ENCODE results near the gene PLOD2.

PLOD2 gene

GRCh38 chr3:146088840-146089239 lies 72.1 kb downstream of the PLOD2 start:
- Mint-ChIP-seq H3K36me3 (no peaks in the 10 kb centered on the region), H3K27me3 (no peaks in the 10 kb centered on the region)
- no peak for ATAC-seq (ENCODE audit: low read depth)

DNA sequence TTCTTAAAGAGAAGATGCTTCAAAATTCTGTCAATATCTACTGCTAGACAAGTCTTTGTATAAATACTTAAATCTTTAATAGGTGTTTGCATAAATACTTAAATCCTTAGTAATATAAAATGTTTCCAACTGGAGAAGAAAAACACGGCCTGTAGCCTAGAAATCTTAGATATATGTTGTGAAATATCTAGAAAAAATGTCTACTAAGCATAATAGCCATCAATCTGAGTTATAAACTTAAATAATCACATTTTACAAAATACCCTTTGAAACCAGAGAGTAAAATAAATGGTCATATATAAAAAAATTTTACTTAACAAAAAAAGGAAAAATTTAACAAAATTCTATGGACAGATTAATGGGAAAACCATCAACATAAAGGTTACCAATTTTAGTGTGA lies 73.9 kb downstream of the PLOD2 start:
- no peak overlapping the region for H3K4me3 Mint-ChIP-seq
- no peak overlapping the region for H3K27ac Mint-ChIP-seq
- no peaks in the 10 kb centered on the region for H3K4me1 Mint-ChIP-seq
- ATAC-seq (ENCODE audit: low read depth), result no peak
- no peaks in the 10 kb centered on the region for H3K9me3 Mint-ChIP-seq
- no peaks in the 10 kb centered on the region for H3K27me3 Mint-ChIP-seq
- DNase-seq (ENCODE audit: low spot score in 2 of 2), result no peak
- H3K36me3 Mint-ChIP-seq, result no peaks in the 10 kb centered on the region

More at GRCh38 chr3:146088840-146089239, 72.1 kb downstream of the PLOD2 start:
- H3K9me3 Mint-ChIP-seq, result no peaks in the 10 kb centered on the region
- no peak for DNase-seq (ENCODE audit: low spot score in 2 of 2)
- H3K27ac Mint-ChIP-seq, result no peak overlapping the region
- no peaks in the 10 kb centered on the region for H3K4me1 Mint-ChIP-seq
- H3K4me3 Mint-ChIP-seq, result no peak overlapping the region

DNA sequence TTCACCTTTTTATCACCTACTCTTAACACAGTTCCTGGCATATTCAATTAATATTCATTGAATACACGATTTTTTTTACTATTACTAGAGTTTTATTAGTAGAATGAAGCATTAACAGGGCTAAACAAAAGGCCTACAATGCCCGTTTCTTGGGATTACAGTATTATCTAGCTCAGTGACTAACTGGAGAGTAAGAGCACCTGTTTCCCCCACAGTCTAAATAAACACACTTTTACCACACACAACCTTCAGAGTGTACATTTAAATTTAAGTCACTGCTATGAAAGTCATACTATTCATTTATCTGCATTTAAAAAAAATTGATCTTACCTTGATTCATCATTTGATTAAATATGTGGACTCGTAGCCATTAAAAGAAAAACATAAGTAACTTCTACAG lies 74.8 kb downstream of the PLOD2 start:
- Mint-ChIP-seq H3K4me3 (no peak overlapping the region), H3K36me3 (no peaks in the 10 kb centered on the region), H3K27me3 (no peaks in the 10 kb centered on the region), H3K4me1 (no peaks in the 10 kb centered on the region), H3K9me3 (no peaks in the 10 kb centered on the region), H3K27ac (no peak overlapping the region)
- no peak for ATAC-seq (ENCODE audit: low read depth)
- DNase-seq (ENCODE audit: low spot score in 2 of 2), result no peak

- DNase-seq (ENCODE audit: low spot score in 2 of 2) (no peak), ATAC-seq (ENCODE audit: low read depth) (no peak)
- H3K27ac Mint-ChIP-seq, result no peak overlapping the region
- H3K4me3 Mint-ChIP-seq, result no peak overlapping the region
- H3K4me1 Mint-ChIP-seq, result no peaks in the 10 kb centered on the region
- no peaks in the 10 kb centered on the region for H3K9me3 Mint-ChIP-seq
- no peaks in the 10 kb centered on the region for H3K36me3 Mint-ChIP-seq
- no peaks in the 10 kb centered on the region for H3K27me3 Mint-ChIP-seq
These were observed 75.3 kb downstream of the PLOD2 start for GRCh38 chr3:146085678-146086077.

DNA sequence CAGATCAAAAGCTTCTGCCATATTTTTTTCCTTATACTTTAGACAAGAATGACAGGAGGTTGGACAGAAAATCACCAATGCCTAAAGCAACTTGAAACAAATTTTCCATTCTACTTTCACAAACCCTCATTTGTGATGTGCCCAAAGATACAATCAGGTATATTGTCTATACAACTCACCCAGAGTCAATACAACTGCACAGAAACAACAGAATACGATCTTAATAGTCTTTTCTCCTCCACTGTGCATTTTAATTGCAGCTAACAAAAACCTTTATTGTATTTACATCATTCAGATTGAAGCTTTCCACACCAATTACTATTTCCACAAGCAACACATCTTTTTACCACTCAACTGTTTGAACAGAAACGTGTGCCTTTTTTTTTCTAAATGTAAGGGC lies 80.4 kb downstream of the PLOD2 start:
- no peaks in the 10 kb centered on the region for H3K4me1 Mint-ChIP-seq
- no peak overlapping the region for H3K4me3 Mint-ChIP-seq

DNA sequence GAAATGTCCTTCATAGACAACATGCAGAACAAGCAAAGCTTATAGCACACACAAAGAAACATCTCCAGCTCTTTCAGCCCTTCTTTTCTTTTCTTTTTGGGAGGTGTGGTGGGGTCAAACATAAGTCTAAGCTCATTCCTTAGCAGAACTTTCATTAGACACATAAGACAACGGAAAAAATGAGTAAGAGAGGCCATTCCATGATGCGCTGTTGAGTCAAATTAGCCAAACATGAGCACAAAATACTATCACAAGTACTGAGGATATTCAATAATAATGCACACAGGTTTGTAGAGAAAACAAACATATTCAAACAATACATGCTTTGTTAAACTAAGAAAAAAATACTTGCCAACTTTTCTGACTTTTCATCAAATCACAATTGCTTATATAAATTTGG lies 83.0 kb downstream of the PLOD2 start:
- no peaks in the 10 kb centered on the region for H3K4me1 Mint-ChIP-seq
- no peaks in the 10 kb centered on the region for H3K27me3 Mint-ChIP-seq
- no peak for DNase-seq (ENCODE audit: low spot score in 2 of 2)
- no peaks in the 10 kb centered on the region for H3K36me3 Mint-ChIP-seq
- no peak for ATAC-seq (ENCODE audit: low read depth)
- no peak overlapping the region for H3K4me3 Mint-ChIP-seq
- no peaks in the 10 kb centered on the region for H3K9me3 Mint-ChIP-seq
- no peak overlapping the region for H3K27ac Mint-ChIP-seq

More for the DNA sequence above, 80.4 kb downstream of the PLOD2 start:
- H3K9me3 Mint-ChIP-seq, result no peaks in the 10 kb centered on the region
- ATAC-seq (ENCODE audit: low read depth), result no peak
- H3K36me3 Mint-ChIP-seq, result no peaks in the 10 kb centered on the region
- no peak overlapping the region for H3K27ac Mint-ChIP-seq
- DNase-seq (ENCODE audit: low spot score in 2 of 2), result no peak
- H3K27me3 Mint-ChIP-seq, result no peaks in the 10 kb centered on the region

- Mint-ChIP-seq H3K9me3 (no peaks in the 10 kb centered on the region), H3K27me3 (no peaks in the 10 kb centered on the region), H3K4me1 (no peaks in the 10 kb centered on the region), H3K27ac (no peak overlapping the region), H3K4me3 (no peak overlapping the region), H3K36me3 (no peaks in the 10 kb centered on the region)
- no peak for DNase-seq (ENCODE audit: low spot score in 2 of 2)
- ATAC-seq (ENCODE audit: low read depth), result no peak
These were observed 83.8 kb downstream of the PLOD2 start for GRCh38 chr3:146077181-146077580.

- Mint-ChIP-seq H3K36me3 (no peaks in the 10 kb centered on the region), H3K27me3 (no peaks in the 10 kb centered on the region), H3K4me1 (no peaks in the 10 kb centered on the region), H3K4me3 (no peak overlapping the region), H3K27ac (no peak overlapping the region), H3K9me3 (no peaks in the 10 kb centered on the region)
- no peak for ATAC-seq (ENCODE audit: low read depth)
- DNase-seq (ENCODE audit: low spot score in 2 of 2), result no peak
These were observed 88.2 kb downstream of the PLOD2 start for GRCh38 chr3:146072824-146073223.

DNA sequence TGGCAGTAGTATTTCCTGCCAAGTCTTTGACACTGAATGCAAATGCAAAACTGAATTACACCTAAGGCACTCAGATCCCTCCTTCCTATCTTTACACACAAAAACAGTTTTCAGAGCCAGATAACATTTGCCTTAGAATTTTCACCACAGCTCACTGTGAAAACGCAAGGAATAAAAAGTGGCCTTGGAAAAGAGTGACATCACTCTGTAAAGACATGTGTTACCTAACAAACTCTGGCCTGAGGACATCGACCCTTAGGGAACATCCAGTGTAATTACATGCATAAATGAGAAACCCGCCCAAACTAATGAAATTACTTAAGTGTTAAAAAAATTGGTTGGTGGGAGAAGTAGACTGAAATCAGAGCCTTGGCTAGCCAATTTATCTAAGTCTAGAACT lies 88.9 kb downstream of the PLOD2 start:
- Mint-ChIP-seq H3K9me3 (no peaks in the 10 kb centered on the region), H3K4me1 (no peaks in the 10 kb centered on the region), H3K4me3 (no peak overlapping the region), H3K27me3 (no peaks in the 10 kb centered on the region), H3K36me3 (no peaks in the 10 kb centered on the region), H3K27ac (no peak overlapping the region)
- ATAC-seq (ENCODE audit: low read depth), result no peak
- DNase-seq (ENCODE audit: low spot score in 2 of 2), result no peak

GRCh38 chr3:146071632-146072031 lies 89.4 kb downstream of the PLOD2 start:
- no peak overlapping the region for H3K4me3 Mint-ChIP-seq
- no peaks in the 10 kb centered on the region for H3K4me1 Mint-ChIP-seq
- H3K9me3 Mint-ChIP-seq, result no peaks in the 10 kb centered on the region
- no peak overlapping the region for H3K27ac Mint-ChIP-seq
- DNase-seq (ENCODE audit: low spot score in 2 of 2) (no peak), ATAC-seq (ENCODE audit: low read depth) (no peak)
- H3K36me3 Mint-ChIP-seq, result no peaks in the 10 kb centered on the region
- H3K27me3 Mint-ChIP-seq, result no peaks in the 10 kb centered on the region

DNA sequence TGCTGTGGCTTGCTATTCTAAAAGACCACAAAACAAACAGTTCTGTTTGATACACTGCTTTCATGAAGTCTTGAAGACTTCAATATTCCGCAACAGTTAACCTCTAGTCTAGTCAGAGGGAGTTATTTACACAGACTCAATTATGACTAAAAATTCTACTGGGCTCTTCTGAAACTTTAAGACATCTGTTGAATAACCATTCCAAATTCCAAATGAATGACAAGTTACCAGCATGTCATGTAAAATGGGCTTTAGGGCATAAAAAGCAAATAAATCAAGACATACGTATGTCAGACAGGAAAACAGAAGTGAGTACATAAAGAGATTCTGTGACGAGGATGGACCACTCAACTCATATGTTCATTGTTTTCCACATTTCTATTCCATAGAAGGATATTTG lies 93.9 kb downstream of the PLOD2 start:
- Mint-ChIP-seq H3K27ac (no peak overlapping the region), H3K4me3 (no peak overlapping the region), H3K4me1 (no peaks in the 10 kb centered on the region), H3K27me3 (no peaks in the 10 kb centered on the region), H3K36me3 (no peaks in the 10 kb centered on the region), H3K9me3 (no peaks in the 10 kb centered on the region)
- ATAC-seq (ENCODE audit: low read depth) (no peak), DNase-seq (ENCODE audit: low spot score in 2 of 2) (no peak)

GRCh38 chr3:146065573-146066006 lies 95.4 kb downstream of the PLOD2 start:
- Mint-ChIP-seq H3K4me3 (no peak overlapping the region), H3K27me3 (no peaks in the 10 kb centered on the region), H3K36me3 (no peaks in the 10 kb centered on the region), H3K27ac (no peak overlapping the region), H3K4me1 (no peaks in the 10 kb centered on the region), H3K9me3 (no peaks in the 10 kb centered on the region)
- ATAC-seq (ENCODE audit: low read depth) (no peak), DNase-seq (ENCODE audit: low spot score in 2 of 2) (no peak)

DNA sequence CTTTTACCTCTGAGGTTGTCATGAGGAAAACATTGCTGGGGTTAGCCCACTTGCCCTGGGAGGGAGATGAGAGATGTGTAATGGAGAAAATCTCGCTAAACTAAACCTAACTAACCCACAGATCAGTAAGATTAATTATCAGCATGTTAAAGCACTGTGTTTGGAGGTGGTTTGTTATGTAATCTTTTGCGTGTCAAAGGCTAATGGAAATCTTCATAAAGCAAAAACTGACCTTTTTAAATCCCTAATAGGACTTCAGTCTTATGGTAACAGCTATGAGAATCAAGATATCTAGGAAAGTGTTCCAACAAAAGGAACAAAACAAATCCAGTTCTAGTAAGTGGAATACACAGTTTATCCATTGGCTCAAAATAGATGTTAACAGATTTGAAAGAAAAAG lies 102.7 kb downstream of the PLOD2 start:
- Mint-ChIP-seq H3K4me3 (no peak overlapping the region), H3K36me3 (no peaks in the 10 kb centered on the region), H3K27ac (peak overlapping the region; percentile 25), H3K4me1 (no peaks in the 10 kb centered on the region), H3K27me3 (no peaks in the 10 kb centered on the region), H3K9me3 (no peaks in the 10 kb centered on the region)
- ATAC-seq (ENCODE audit: low read depth) (no peak), DNase-seq (ENCODE audit: low spot score in 2 of 2) (no peak)

GRCh38 chr3:146052791-146053310 lies 108.1 kb downstream of the PLOD2 start:
- Mint-ChIP-seq H3K27me3 (no peaks in the 10 kb centered on the region), H3K27ac (no peak overlapping the region), H3K4me3 (no peak overlapping the region), H3K36me3 (no peaks in the 10 kb centered on the region), H3K9me3 (no peaks in the 10 kb centered on the region), H3K4me1 (no peaks in the 10 kb centered on the region)
- no peak for DNase-seq (ENCODE audit: low spot score in 2 of 2)
- ATAC-seq (ENCODE audit: low read depth), result no peak

DNA sequence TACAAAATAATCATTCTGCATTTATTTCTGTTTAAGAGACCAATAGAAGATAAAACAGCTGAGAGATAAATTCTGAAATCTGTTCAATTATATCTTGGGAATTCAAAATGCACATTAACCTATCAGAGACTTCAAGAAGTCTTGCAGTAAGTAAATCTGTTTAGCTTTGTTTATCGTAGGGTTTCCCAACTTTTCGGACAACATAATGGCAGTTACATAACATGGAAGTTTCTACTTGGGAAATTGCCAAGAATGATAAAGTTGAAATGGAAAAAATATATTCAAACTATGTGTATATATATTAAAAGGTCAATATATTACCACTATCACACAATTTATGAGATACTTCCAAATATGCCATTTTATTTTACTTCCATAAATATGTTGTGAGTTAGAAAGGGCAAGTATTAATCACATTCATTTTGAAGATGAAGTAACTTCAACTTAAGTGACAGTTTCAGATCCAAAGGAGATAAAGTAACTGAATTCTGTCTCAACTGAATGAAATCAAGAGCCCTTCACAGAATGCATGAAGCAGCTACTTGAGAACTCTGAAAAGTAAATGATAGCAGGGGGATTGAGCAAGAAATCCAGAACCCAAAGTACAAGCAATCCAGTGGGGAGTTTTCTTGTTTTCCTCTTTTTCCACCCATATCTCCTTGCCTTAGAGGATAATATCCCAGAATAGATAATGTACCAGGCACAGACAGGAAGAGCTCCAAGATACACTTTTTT lies 108.8 kb downstream of the PLOD2 start:
- Mint-ChIP-seq H3K27me3 (no peaks in the 10 kb centered on the region), H3K27ac (no peak overlapping the region), H3K9me3 (no peaks in the 10 kb centered on the region), H3K4me3 (no peak overlapping the region), H3K36me3 (no peaks in the 10 kb centered on the region), H3K4me1 (no peaks in the 10 kb centered on the region)
- ATAC-seq (ENCODE audit: low read depth) (no peak), DNase-seq (ENCODE audit: low spot score in 2 of 2) (no peak)
